GM18951 (cell line): Measurements from ENCODE around the gene ARHGEF2.

Experiments
- POLR2A ChIP-seq: IDR thresholded peaks from 4 replicates; pipeline ENCODE4 v1.6.1; 2011; ENCODE audit warnings: mild to moderate bottlenecking; ENCODE audit not compliant: insufficient read length, insufficient read depth; ENCODE audit errors: extremely low read depth
- in situ Hi-C: fragments of 300-500 bp; cut with MboI; formaldehyde crosslinking; loops from one replicate; pipeline ENCODE4 v1.12.0; 2022; ENCODE audit warnings: low sequenced_read_pairs, mixed read lengths, inconsistent platforms; ENCODE audit not compliant: unreplicated experiment

ARHGEF2 gene

DNA sequence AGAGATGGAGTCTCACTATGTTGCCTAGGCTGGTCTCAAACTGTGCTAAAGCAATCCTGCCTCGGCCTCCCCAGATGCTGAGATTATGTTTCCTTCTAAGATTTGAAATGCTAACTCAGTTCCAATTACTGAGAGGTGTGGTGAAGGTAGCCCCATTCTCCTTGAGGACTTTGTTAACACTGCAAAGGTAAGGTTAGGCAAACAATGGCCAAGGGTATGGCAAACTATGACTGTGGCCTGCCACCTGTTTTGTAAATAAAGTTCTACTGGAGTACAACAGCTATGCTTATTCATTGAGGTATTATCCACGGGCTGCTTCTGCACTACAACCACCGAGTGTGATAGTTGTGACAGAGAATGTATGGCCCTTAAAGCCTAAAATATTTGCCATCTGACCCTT, 57.6 kb downstream of the ARHGEF2 start:
- in situ Hi-C loops = no loop called here

DNA sequence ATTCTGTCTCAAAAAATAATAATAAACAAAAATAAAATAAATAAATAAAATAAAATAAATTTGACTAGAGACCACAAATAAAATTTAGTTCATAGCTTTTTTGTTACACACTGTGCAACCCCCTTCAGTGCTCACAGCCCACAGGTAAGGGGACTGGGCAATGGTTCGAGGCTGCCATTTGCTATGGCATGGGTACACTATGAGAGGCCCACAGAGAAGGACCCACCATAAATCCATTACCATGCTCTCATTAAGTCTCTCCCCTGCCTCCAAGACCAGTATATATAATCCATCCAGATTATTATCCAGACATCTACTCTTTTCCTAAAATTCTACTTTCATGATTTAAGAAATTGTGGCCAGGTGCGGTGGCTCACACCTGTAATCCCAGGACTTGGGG, 58.5 kb downstream of the ARHGEF2 start:
- TF ChIP-seq POLR2A = no peak
- in situ Hi-C loops = no loop called here

More for the DNA sequence above, 57.6 kb downstream of the ARHGEF2 start:
- no peak for TF ChIP-seq POLR2A

GRCh38 chr1:155918660-155919059, 59.7 kb downstream of the ARHGEF2 start:
- no peak for TF ChIP-seq POLR2A
- in situ Hi-C loops = no loop called here

- TF ChIP-seq POLR2A = no peak
- in situ Hi-C loops = no loop called here
Measured at GRCh38 chr1:155913969-155914757, 64.2 kb downstream of the ARHGEF2 start.

- in situ Hi-C loops = no loop called here
- TF ChIP-seq POLR2A = no peak
Measured at GRCh38 chr1:155912056-155912536, 66.3 kb downstream of the ARHGEF2 start.

DNA sequence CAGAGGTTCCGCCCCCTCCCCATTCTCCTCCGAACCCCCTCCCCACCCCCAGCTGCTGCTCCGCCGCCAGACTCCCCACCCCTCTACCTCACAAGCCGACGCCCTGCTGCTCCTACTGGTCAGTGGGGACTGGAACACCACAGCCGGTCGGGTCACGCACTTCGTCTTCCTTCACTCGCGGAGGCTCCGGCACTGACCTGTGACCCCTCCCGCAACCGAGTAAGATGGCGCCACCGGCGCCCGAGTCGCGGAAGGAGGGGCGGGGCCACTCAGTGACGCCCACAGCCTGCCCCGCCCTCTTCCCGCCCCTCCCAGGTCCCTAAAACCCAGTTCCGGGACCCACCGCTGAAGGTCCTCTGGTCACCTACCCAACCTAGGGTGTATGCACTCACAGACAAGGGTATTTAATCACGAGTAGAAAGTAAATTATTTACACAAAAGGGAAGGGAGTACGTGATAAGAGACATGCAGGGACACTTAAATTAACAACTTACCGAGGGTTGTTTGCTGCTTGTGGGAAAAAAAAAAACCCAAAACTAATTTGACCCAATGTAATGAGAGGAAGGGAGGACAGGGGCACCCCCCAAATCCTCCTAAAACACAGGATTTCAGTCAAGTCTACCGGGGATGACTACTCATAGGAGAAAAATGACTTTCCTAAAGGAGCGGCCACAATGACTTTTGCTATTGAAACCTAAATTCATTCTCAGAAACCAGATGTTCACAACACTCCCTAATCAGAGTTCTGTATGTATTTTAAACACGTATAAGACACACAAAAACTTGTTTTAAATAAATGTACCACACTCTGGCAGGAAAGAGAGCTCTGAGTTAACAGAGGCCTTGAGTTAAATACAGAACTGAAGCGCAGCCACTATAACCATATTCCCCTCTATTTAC, 66.9 kb downstream of the ARHGEF2 start, which contains the start of gene RIT1:
RIT1 (minus strand) TSS at position 194 of the 900 bp plus-strand sequence. CDS start 588 bp downstream, outside the sequence.
- peak; percentile 73 for TF ChIP-seq POLR2A
- in situ Hi-C loops = no loop called here

GRCh38 chr1:155910621-155911121, 67.7 kb downstream of the ARHGEF2 start:
- in situ Hi-C loops = no loop called here
- no peak for TF ChIP-seq POLR2A

GRCh38 chr1:155909894-155910293, 68.5 kb downstream of the ARHGEF2 start:
- in situ Hi-C loops = no loop called here
- TF ChIP-seq POLR2A = no peak

GRCh38 chr1:155904261-155904660, 74.1 kb downstream of the ARHGEF2 start:
- TF ChIP-seq POLR2A = no peak
- in situ Hi-C loops = no loop called here

DNA sequence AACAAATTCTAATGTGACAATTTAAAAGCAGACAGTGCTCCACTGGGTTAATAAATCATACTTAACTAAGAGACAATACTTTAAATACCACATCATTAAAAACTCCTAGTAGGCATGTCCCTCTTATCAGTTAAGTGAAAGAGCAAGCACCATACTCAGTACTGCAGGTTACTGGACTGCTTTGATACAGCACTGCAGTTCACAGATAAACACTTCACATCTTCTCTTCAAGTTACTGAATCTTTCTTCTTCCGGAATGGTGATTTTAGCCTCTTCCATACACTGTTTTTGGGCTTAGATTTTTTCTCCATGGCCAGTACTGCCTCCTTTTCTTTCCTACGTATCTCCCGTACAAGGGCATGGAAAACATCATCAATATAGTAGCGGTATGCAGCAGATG, 78.2 kb downstream of the ARHGEF2 start:
- in situ Hi-C loops = no loop called here
- no peak for TF ChIP-seq POLR2A

- in situ Hi-C loops = no loop called here
- no peak for TF ChIP-seq POLR2A
Measured at GRCh38 chr1:155899683-155900082, 78.7 kb downstream of the ARHGEF2 start.

GRCh38 chr1:155898888-155899287, 79.5 kb downstream of the ARHGEF2 start:
- in situ Hi-C loops = no loop called here
- no peak for TF ChIP-seq POLR2A

DNA sequence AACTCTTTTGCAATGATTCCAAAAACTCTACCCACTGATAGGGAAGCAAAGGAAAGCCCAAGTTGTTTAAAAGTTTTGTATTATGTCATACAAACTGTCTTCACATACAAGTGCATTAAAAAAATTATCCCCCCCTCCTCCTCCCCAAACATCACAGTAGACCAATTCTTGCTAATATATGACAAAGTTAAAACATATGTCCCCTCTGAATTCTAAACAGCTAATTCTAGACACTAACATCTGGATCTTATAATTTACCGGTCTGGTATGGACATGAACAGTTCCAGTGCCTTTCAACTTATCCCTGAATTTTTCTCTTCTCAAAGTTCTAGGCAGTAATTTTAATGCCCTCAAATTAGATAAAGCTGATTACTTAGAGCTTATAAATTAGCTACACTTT, 80.6 kb downstream of the ARHGEF2 start:
- in situ Hi-C loops = no loop called here
- TF ChIP-seq POLR2A = no peak
